GM20000 (cell line): ENCODE data around the gene ARHGAP44.

Experiments
- DNase-seq: peaks from one replicate; pipeline ENCODE4 v3.0.0; 2012; ENCODE audit warnings: low spot score
- CTCF ChIP-seq: IDR thresholded peaks from 2 replicates; pipeline ENCODE4 v1.5.1; 2012; ENCODE audit warnings: mild to moderate bottlenecking, control low read depth; ENCODE audit errors: extremely low read depth, missing control alignments

The ARHGAP44 gene

GRCh38 chr17:12993631-12994030 lies 204.3 kb downstream of the ARHGAP44 start:
- no peak for TF ChIP-seq CTCF
- no peak for DNase-seq

- no peak for DNase-seq
- no peak for TF ChIP-seq CTCF
Observed at GRCh38 chr17:12994341-12995074, 205.2 kb downstream of the ARHGAP44 start.

- no peak for DNase-seq
- no peak for TF ChIP-seq CTCF
Observed at GRCh38 chr17:12995106-12995895, 206.0 kb downstream of the ARHGAP44 start.

- TF ChIP-seq CTCF, result no peak
Observed at GRCh38 chr17:12995896-12996295, 206.6 kb downstream of the ARHGAP44 start.

GRCh38 chr17:12996357-12996756 lies 207.1 kb downstream of the ARHGAP44 start:
- no peak for DNase-seq
- no peak for TF ChIP-seq CTCF

More at GRCh38 chr17:12995896-12996295, 206.6 kb downstream of the ARHGAP44 start:
- DNase-seq, result no peak

- DNase-seq, result no peak
Observed at GRCh38 chr17:12996941-12997340, 207.6 kb downstream of the ARHGAP44 start.

More at GRCh38 chr17:12996941-12997340, 207.6 kb downstream of the ARHGAP44 start:
- no peak for TF ChIP-seq CTCF
